ENCODE results near the gene ZNF598. TPM values are rescaled to one million over a fixed set of nuclear protein-coding genes. Genes with fewer than 3 reads are reported as not detected.
A peak's percentile ranks its signal among the peaks of the same experiment; 100 is the strongest.

The ZNF598 gene
- total and polyA plus RNA-seq, 4 donors, result 2.7 to 28.4 (median 16.2) TPM

DNA sequence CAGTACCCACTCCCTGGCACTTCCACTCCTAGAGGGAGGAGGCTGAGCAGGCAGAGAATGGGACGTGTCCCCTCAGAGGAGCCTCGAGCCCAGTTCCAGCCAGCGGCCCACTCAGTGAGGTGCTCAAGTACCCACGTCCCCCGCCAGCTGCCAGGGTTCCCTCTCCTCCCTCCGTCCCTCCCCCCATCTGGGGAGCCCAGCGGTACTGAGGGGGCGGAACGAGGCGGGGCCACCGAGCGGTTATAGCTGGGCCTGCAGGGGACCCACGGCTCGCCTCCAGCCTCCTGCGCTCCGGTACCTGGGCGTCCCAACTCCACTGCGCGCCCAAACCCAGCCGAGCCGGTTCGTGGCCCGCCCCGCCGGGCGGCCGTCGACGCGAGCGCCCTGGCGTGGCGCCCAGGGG lies 9.9 kb upstream of the ZNF598 start, which contains the start of gene NPW:
NPW (plus strand) TSS at position 268 of the 403 bp plus-strand sequence.
- peaks cover 20 to 34% (median 24%) of the 10 kb centered on the region in 4 donors for H3K4me1 ChIP-seq (ENCODE audit: control insufficient read depth in 4 of 4, insufficient read depth in 4 of 4, low read length in 3 of 4)
- no peaks in the 10 kb centered on the region for H3K9me3 ChIP-seq (ENCODE audit: control insufficient read depth in 4 of 4, low read length in 3 of 4)
- WGBS, result 5% methylated on average over 33 of the region's 33 CpGs
- no peaks in the 10 kb centered on the region for H3K27me3 ChIP-seq (ENCODE audit: control insufficient read depth in 4 of 4, insufficient read depth in 4 of 4, low read length in 3 of 4)
- TF ChIP-seq HNF4G (IDR thresholded peaks at IDR 0.05), result no peak
- no peak for TF ChIP-seq HNF4A (conservative IDR thresholded peaks at IDR 0.05)
- TF ChIP-seq, protein P1, sequence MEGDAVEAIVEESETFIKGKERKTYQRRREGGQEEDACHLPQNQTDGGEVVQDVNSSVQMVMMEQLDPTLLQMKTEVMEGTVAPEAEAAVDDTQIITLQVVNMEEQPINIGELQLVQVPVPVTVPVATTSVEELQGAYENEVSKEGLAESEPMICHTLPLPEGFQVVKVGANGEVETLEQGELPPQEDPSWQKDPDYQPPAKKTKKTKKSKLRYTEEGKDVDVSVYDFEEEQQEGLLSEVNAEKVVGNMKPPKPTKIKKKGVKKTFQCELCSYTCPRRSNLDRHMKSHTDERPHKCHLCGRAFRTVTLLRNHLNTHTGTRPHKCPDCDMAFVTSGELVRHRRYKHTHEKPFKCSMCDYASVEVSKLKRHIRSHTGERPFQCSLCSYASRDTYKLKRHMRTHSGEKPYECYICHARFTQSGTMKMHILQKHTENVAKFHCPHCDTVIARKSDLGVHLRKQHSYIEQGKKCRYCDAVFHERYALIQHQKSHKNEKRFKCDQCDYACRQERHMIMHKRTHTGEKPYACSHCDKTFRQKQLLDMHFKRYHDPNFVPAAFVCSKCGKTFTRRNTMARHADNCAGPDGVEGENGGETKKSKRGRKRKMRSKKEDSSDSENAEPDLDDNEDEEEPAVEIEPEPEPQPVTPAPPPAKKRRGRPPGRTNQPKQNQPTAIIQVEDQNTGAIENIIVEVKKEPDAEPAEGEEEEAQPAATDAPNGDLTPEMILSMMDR (IDR thresholded peaks at IDR 0.05; ENCODE audit: low read depth, low read length, missing input control), result no peak
- TF ChIP-seq FOXA1 (IDR thresholded peaks at IDR 0.05), result no peak
- TF ChIP-seq FOXA2 (IDR thresholded peaks at IDR 0.05), result no peak
- TF ChIP-seq, protein P2, sequence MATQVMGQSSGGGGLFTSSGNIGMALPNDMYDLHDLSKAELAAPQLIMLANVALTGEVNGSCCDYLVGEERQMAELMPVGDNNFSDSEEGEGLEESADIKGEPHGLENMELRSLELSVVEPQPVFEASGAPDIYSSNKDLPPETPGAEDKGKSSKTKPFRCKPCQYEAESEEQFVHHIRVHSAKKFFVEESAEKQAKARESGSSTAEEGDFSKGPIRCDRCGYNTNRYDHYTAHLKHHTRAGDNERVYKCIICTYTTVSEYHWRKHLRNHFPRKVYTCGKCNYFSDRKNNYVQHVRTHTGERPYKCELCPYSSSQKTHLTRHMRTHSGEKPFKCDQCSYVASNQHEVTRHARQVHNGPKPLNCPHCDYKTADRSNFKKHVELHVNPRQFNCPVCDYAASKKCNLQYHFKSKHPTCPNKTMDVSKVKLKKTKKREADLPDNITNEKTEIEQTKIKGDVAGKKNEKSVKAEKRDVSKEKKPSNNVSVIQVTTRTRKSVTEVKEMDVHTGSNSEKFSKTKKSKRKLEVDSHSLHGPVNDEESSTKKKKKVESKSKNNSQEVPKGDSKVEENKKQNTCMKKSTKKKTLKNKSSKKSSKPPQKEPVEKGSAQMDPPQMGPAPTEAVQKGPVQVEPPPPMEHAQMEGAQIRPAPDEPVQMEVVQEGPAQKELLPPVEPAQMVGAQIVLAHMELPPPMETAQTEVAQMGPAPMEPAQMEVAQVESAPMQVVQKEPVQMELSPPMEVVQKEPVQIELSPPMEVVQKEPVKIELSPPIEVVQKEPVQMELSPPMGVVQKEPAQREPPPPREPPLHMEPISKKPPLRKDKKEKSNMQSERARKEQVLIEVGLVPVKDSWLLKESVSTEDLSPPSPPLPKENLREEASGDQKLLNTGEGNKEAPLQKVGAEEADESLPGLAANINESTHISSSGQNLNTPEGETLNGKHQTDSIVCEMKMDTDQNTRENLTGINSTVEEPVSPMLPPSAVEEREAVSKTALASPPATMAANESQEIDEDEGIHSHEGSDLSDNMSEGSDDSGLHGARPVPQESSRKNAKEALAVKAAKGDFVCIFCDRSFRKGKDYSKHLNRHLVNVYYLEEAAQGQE (IDR thresholded peaks at IDR 0.05), result no peak
- TF ChIP-seq EGR1 (IDR thresholded peaks at IDR 0.05; ENCODE audit: low read depth in 2 of 2), result no peak
- no peak for TF ChIP-seq GABPA (IDR thresholded peaks at IDR 0.05 in 1 of 2, conservative IDR thresholded peaks at IDR 0.05 in 1 of 2)
- TF ChIP-seq SP1 (IDR thresholded peaks at IDR 0.05), result no peak
- TF ChIP-seq NR2F2 (IDR thresholded peaks at IDR 0.05), result no peak
- no peak for TF ChIP-seq JUND (IDR thresholded peaks at IDR 0.05)
- TF ChIP-seq, protein P3, sequence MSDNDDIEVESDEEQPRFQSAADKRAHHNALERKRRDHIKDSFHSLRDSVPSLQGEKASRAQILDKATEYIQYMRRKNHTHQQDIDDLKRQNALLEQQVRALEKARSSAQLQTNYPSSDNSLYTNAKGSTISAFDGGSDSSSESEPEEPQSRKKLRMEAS (IDR thresholded peaks at IDR 0.05), result no peak
- no peak for TF ChIP-seq TAF1 (conservative IDR thresholded peaks at IDR 0.05)
- H3K4me3 ChIP-seq (ENCODE audit: low read depth in 1 of 3, low read length in 3 of 3), result peak within 1 kb of the TSS in 1 of 3 donors; percentile 28
- no peaks in the 10 kb centered on the region for H3K36me3 ChIP-seq (ENCODE audit: control insufficient read depth in 4 of 4, insufficient read depth in 3 of 4, low read depth in 1 of 4, low read length in 3 of 4)
- no peak for DNase-seq (ENCODE audit: low spot score)
- no peak within 1 kb of the TSS for H3K9ac ChIP-seq (ENCODE audit: low read depth in 1 of 2, low read length in 2 of 2)
- H3K27ac ChIP-seq (ENCODE audit: low read depth in 1 of 2, low read length in 2 of 2), result no peak within 1 kb of the TSS

DNA sequence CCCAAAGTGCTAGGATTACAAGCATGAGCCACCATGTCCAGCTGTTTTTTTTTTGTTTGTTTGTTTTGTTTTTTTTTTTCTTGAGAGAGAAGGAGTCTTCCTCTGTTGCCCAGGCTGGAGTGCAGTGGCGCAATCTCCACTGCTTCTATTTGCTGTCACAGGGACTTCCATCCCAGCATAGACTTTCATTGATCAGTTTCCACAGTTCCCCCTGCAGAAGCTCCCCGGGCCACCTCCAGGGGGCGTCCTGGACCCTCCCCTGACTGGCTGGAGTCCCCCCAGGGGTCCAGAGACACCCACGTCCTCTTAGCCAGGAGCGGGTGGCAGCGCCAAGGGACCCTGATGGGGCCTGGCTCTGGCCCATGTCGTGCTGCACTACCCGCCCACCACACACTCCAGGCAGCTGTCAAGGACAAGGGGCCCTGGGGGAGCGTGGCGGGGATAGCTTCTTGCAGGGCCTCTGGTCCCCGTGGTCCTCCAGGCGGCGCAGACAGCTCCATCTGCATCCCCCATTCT lies 6.8 kb upstream of the ZNF598 start:
- Histone ChIP-seq H3K27me3 (ENCODE audit: control insufficient read depth in 4 of 4, insufficient read depth in 4 of 4, low read length in 3 of 4) (no peaks in the 10 kb centered on the region), H3K4me1 (ENCODE audit: control insufficient read depth in 4 of 4, insufficient read depth in 4 of 4, low read length in 3 of 4) (peaks cover 8 to 16% (median 12%) of the 10 kb centered on the region in 4 donors), H3K9me3 (ENCODE audit: control insufficient read depth in 4 of 4, low read length in 3 of 4) (no peaks in the 10 kb centered on the region), H3K36me3 (ENCODE audit: control insufficient read depth in 4 of 4, insufficient read depth in 3 of 4, low read depth in 1 of 4, low read length in 3 of 4) (no peaks in the 10 kb centered on the region), H3K4me3 (ENCODE audit: low read depth in 1 of 3, low read length in 3 of 3) (no peak overlapping the region), H3K9ac (ENCODE audit: low read depth in 1 of 2, low read length in 2 of 2) (no peak overlapping the region), H3K27ac (ENCODE audit: low read depth in 1 of 2, low read length in 2 of 2) (no peak overlapping the region)
- DNase-seq (ENCODE audit: low spot score), result no peak
- TF ChIP-seq, protein P2 (IDR thresholded peaks at IDR 0.05), result no peak
- TF ChIP-seq, protein P1 (IDR thresholded peaks at IDR 0.05; ENCODE audit: low read depth, low read length, missing input control), result peak; percentile 13
- peak in 1 of 2 donors; percentile 4 for TF ChIP-seq RAD21 (IDR thresholded peaks at IDR 0.05)
- 58% methylated on average over 13 of the region's 13 CpGs for WGBS
